HepG2 (cell line): ENCODE results near the gene PCGF2. TPM values are rescaled to one million over a fixed set of nuclear protein-coding genes. Genes with fewer than 3 reads are reported as not detected.

Experiments
- ARID5B ChIP-seq: IDR thresholded peaks from 2 replicates; pipeline ENCODE4 v1.4.0; 2020; ENCODE audit warnings: mild to moderate bottlenecking, missing genetic modification reagents
- BCL6 ChIP-seq: IDR thresholded peaks from 2 replicates; pipeline ENCODE4 v1.6.1; 2016; ENCODE audit warnings: missing genetic modification reagents, missing compliant biosample characterization
- CREBL2 ChIP-seq: sonication (generic); formaldehyde crosslinking; IDR thresholded peaks from 2 replicates; pipeline ENCODE4 v1.8.1; 2023; ENCODE audit warnings: missing genetic modification reagents, mild to moderate bottlenecking, borderline replicate concordance
- DNMT1 ChIP-seq: sonication (generic); formaldehyde crosslinking; IDR thresholded peaks from 2 replicates; pipeline ENCODE4 v1.5.1; 2020; ENCODE audit warnings: mild to moderate bottlenecking, missing genetic modification reagents
- FOXC1 ChIP-seq: sonication (generic); formaldehyde crosslinking; IDR thresholded peaks from 2 replicates; pipeline ENCODE4 v1.8.0; 2022; ENCODE audit warnings: mild to moderate bottlenecking, missing genetic modification reagents, borderline replicate concordance
- HCFC1 ChIP-seq: fragments of 150-350 bp; IDR thresholded peaks from 2 replicates; pipeline ENCODE4 v1.6.1; 2014; ENCODE audit warnings: low read depth, low read length
- HNRNPL ChIP-seq: fragments of 200-400 bp; formaldehyde crosslinking; IDR thresholded peaks from 2 replicates; pipeline ENCODE4 v1.6.1; 2017; ENCODE audit warnings: mild to moderate bottlenecking, low read depth, low read length
- KDM3A ChIP-seq: IDR thresholded peaks from 2 replicates; pipeline ENCODE4 v1.6.1; 2018; ENCODE audit warnings: low read depth, missing compliant biosample characterization
- MIER3 ChIP-seq: IDR thresholded peaks from 2 replicates; pipeline ENCODE4 v1.6.1; 2016; ENCODE audit warnings: missing compliant biosample characterization, borderline replicate concordance
- RXRB ChIP-seq: IDR thresholded peaks from 2 replicates; pipeline ENCODE4 v1.6.1; 2016; ENCODE audit warnings: borderline replicate concordance, missing genetic modification reagents, missing compliant biosample characterization
- YEATS4 ChIP-seq: sonication (generic); formaldehyde crosslinking; IDR thresholded peaks from 2 replicates; pipeline ENCODE4 v1.4.0; 2020; ENCODE audit warnings: missing genetic modification reagents, borderline replicate concordance
- ZBTB44 ChIP-seq: sonication (generic); formaldehyde crosslinking; IDR thresholded peaks from 2 replicates; pipeline ENCODE4 v1.4.0; 2020; ENCODE audit warnings: missing genetic modification reagents
- ZNF331 ChIP-seq: sonication (generic); formaldehyde crosslinking; IDR thresholded peaks from 2 replicates; pipeline ENCODE4 v1.4.0; 2020; ENCODE audit warnings: missing genetic modification reagents
- ZNF510 ChIP-seq: sonication (generic); formaldehyde crosslinking; IDR thresholded peaks from 2 replicates; pipeline ENCODE4 v1.4.0; 2020; ENCODE audit warnings: low read depth, mild to moderate bottlenecking, missing genetic modification reagents
- ZNF567 ChIP-seq: sonication (generic); formaldehyde crosslinking; IDR thresholded peaks from 2 replicates; pipeline ENCODE4 v1.8.1; 2023; ENCODE audit warnings: mild to moderate bottlenecking, missing genetic modification reagents, borderline replicate concordance
- ZNF784 ChIP-seq: sonication (generic); formaldehyde crosslinking; IDR thresholded peaks from 2 replicates; pipeline ENCODE4 v1.5.1; 2020; ENCODE audit warnings: missing genetic modification reagents, mild to moderate bottlenecking, borderline replicate concordance
- polyA plus RNA-seq, 8 experiments: library from polyadenylated mRNA; depleted of rRNA in 3 of 8; stranded (reverse) in 7 of 8; unstranded in 1 of 8; fragments of >200 nt; fragmentation: Illumina TruSeq in 4 of 8; extraction: Trizol in 4 of 8; gene quantifications; 2 replicates each; pipeline versions ENCODE4 v1.2.1 to v1.2.3, GENCODE V29; 2011 to 2016; ENCODE audit warnings: low read depth in 4 of 8, missing spikeins in 1 of 8, mixed read lengths in 1 of 8; ENCODE audit not compliant: insufficient read depth in 1 of 8
- total RNA-seq, 5 experiments: library from RNA; depleted of rRNA; stranded (reverse); fragments of >200 nt; fragmentation: Illumina TruSeq; extraction: Trizol; gene quantifications; 2 replicates each; pipeline ENCODE4 v1.2.3, GENCODE V29; 2016; ENCODE audit warnings: low read depth in 1 of 5
- TF ChIP-seq, protein P1 (sequence below): sonication (generic); formaldehyde crosslinking; conservative IDR thresholded peaks from 2 replicates; pipeline ENCODE4 v1.8.0; 2022; ENCODE audit warnings: mild to moderate bottlenecking, moderate library complexity, missing genetic modification reagents
- TF ChIP-seq, protein P2 (sequence below): IDR thresholded peaks from 2 replicates; pipeline ENCODE4 v1.6.1; 2016; ENCODE audit warnings: control low read depth

Gene PCGF2
- total and polyA plus RNA-seq, 2 of the 13 experiments (the other 11 are each of a cell fraction or from before 2014, with no cell fraction given): 11.6 to 29.4 TPM

DNA sequence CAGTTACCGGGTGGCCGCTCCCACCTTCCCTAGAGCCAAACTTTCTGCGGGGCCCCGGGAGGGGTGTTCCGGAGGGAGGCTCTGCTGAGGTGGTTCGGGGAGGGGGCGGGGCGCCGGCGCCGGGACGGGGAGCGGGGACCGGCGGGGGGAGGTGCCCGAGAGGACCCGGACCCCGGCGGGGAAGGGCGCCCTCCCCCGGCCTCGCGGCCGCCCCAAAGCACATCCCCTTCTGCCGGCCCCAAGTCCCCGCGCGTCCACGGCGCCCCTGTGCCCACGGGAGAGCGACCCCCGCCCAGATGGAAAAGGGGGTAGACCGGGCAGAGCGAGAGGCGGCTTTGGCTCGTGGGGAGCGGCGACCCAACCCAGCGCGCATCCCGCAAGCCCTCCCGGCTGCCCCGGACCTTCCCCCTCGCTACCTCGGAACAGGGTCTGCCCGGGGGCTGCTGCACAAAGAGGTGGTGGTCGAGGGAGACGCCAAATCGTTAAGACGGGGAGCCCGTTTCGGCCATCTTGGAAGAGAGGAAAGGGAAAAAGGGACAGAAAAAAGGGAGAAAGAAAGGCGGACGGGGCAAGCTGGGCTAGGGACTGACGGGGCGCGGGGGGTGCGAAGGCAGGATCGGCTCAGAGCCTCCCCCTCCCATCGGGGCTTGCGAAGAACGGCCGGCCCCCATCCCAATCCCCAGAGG, 530 bp downstream of the PCGF2 start (continued):
- peak; percentile 34; the same call in 1 of the 2 replicates for TF ChIP-seq ZNF331 (CRISPR knock-in tag)
- TF ChIP-seq DNMT1 (CRISPR knock-in tag): no peak
- peak; percentile 87; the same call in 1 of the 2 replicates for TF ChIP-seq CREBL2
- TF ChIP-seq YEATS4 (CRISPR knock-in tag): no peak
- TF ChIP-seq, protein P1, sequence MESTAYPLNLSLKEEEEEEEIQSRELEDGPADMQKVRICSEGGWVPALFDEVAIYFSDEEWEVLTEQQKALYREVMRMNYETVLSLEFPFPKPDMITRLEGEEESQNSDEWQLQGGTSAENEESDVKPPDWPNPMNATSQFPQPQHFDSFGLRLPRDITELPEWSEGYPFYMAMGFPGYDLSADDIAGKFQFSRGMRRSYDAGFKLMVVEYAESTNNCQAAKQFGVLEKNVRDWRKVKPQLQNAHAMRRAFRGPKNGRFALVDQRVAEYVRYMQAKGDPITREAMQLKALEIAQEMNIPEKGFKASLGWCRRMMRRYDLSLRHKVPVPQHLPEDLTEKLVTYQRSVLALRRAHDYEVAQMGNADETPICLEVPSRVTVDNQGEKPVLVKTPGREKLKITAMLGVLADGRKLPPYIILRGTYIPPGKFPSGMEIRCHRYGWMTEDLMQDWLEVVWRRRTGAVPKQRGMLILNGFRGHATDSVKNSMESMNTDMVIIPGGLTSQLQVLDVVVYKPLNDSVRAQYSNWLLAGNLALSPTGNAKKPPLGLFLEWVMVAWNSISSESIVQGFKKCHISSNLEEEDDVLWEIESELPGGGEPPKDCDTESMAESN (CRISPR knock-in tag): 0 out of 2 replicates have a peak, but pooled peaks have one; percentile 20
- no peak for TF ChIP-seq HCFC1
- peak; percentile 74; the same call in 1 of the 2 replicates for TF ChIP-seq ZNF784 (CRISPR knock-in tag)
- peak; percentile 86; the same call in 1 of the 2 replicates for TF ChIP-seq ZNF567 (CRISPR knock-in tag)
- 0 out of 2 replicates have a peak, but pooled peaks have one; percentile 42 for TF ChIP-seq ZNF510
- TF ChIP-seq BCL6 (CRISPR knock-in tag): 0 out of 2 replicates have a peak, but pooled peaks have one; percentile 16
- 0 out of 2 replicates have a peak, but pooled peaks have one; percentile 34 for TF ChIP-seq KDM3A (CRISPR knock-in tag)
- TF ChIP-seq ARID5B: peak; percentile 34; the same call in 1 of the 2 replicates
- 0 out of 2 replicates have a peak, but pooled peaks have one; percentile 58 for TF ChIP-seq HNRNPL
- TF ChIP-seq, protein P2, sequence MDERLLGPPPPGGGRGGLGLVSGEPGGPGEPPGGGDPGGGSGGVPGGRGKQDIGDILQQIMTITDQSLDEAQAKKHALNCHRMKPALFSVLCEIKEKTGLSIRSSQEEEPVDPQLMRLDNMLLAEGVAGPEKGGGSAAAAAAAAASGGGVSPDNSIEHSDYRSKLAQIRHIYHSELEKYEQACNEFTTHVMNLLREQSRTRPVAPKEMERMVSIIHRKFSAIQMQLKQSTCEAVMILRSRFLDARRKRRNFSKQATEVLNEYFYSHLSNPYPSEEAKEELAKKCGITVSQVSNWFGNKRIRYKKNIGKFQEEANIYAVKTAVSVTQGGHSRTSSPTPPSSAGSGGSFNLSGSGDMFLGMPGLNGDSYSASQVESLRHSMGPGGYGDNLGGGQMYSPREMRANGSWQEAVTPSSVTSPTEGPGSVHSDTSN (CRISPR knock-in tag): no peak
- TF ChIP-seq FOXC1 (CRISPR knock-in tag): peak; percentile 70
- 0 out of 2 replicates have a peak, but pooled peaks have one; percentile 8 for TF ChIP-seq RXRB (CRISPR knock-in tag)
- peak; percentile 58; the same call in 1 of the 2 replicates for TF ChIP-seq ZBTB44 (CRISPR knock-in tag)
- 0 out of 2 replicates have a peak, but pooled peaks have one; percentile 32 for TF ChIP-seq MIER3 (CRISPR knock-in tag)
